Left lung (tissue), 10 donors: Measurements from ENCODE around the gene BLOC1S3. TPM values are rescaled to one million over a fixed set of nuclear protein-coding genes. Genes with fewer than 3 reads are reported as not detected.

ENCODE experiments used
- ATAC-seq: fragments of 200-7000 bp; cut with Tn5 transposase; one replicate; pipeline ENCODE4 v1.9.1; 2020; ENCODE audit warnings: moderate library complexity
- DNase-seq, 4 donors: peaks; one replicate each; pipeline ENCODE4 v3.0.0-alpha.2; 2013 to 2020
- H3K27ac ChIP-seq, 2 donors: fragments of 200-600 bp; sonication (generic) in 1 of 2; one replicate each; pipeline versions ENCODE4 v1.5.0 to v1.8.0; 2020 to 2021
- H3K27me3 ChIP-seq, 2 donors: fragments of 200-600 bp; sonication (generic) in 1 of 2; one replicate each; pipeline versions ENCODE4 v1.5.0 to v1.8.0; 2020 to 2021
- H3K36me3 ChIP-seq, 2 donors: fragments of 200-600 bp; sonication (generic) in 1 of 2; one replicate each; pipeline versions ENCODE4 v1.5.0 to v1.8.0; 2020 to 2021
- H3K4me1 ChIP-seq, 2 donors: fragments of 200-600 bp; one replicate each; pipeline ENCODE4 v1.8.0; 2021
- H3K4me3 ChIP-seq, 2 donors: fragments of 200-600 bp; sonication (generic) in 1 of 2; one replicate each; pipeline versions ENCODE4 v1.5.0 to v1.8.0; 2020 to 2021; ENCODE audit warnings: mild to moderate bottlenecking in 1 of 2
- H3K9me3 ChIP-seq, 2 donors: fragments of 200-600 bp; sonication (generic) in 1 of 2; one replicate each; pipeline versions ENCODE4 v1.5.0 to v1.8.0; 2020 to 2021
- CTCF ChIP-seq, 2 donors: fragments of 200-600 bp; sonication (generic) in 1 of 2; IDR thresholded peaks; one replicate each; pipeline versions ENCODE4 v1.5.0 to v1.8.0; 2021; ENCODE audit warnings: antibody characterized with exemption in 2 of 2
- intact Hi-C, 2 donors: fragments of 100-400 bp; cut with DNase I; formaldehyde crosslinking; loops; one replicate each; pipeline versions ENCODE4 v1.11.2 to v1.14.2; 2022
- polyA plus RNA-seq, 6 donors: library from polyadenylated mRNA; unstranded; fragments of 120-200 nt; gene quantifications; one replicate each; pipeline ENCODE4 v1.2.1, GENCODE V29; 2013; ENCODE audit not compliant: insufficient read length in 6 of 6
- total RNA-seq, 2 donors: library from RNA; stranded (reverse); fragmentation: NEBNext Ultra II Directional; extraction: Animal tissue kit (Norgen Biotek cat#: 25700); gene quantifications; one replicate each; pipeline ENCODE4 v1.2.1, GENCODE V29; 2021
- donor health status: DM: no; HTN: yes; CAD: no.
- donor health status: DM: no; HTN: no; CAD: no.

BLOC1S3 gene
- total and polyA plus RNA-seq, 8 donors = 7.8 to 15.8 (median 9.8) TPM

DNA sequence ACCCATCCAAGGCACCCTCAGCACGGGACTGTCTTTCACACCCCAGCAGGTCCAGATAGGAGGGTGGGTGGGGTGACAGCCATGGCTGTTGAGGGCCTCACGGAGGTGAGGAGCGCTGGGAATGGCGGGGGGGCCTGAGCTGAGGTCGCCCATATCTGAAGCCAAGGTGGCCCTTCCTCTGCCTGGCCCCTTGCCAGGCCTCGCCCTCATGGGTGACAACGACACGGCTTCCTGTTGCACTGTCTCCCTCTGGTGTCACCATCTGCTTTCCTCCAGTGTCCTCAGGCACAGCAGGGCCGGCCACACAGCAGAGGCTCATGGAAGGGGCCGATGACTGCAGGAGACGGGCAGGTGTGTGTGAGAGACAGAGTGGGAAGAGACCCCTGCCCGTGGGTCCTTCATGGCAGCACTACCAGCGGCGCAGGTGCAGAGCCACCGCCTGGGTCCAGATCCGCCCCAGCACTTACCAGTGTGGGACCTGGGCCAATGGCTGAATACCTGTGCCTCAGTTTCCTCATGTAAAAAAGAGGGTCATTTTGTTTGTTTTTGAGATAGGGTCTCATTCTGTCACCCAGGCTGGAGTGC, 9.7 kb upstream of the BLOC1S3 start:
- ATAC-seq (no peak), DNase-seq (peak in 1 of 4 donors; percentile 66)
- intact Hi-C loops = no loop called here
- no peaks in the 10 kb centered on the region for H3K27me3 ChIP-seq
- peaks cover 0 to 44% of the 10 kb centered on the region in 2 donors for H3K4me1 ChIP-seq
- no peak overlapping the region for H3K4me3 ChIP-seq
- no peaks in the 10 kb centered on the region for H3K36me3 ChIP-seq
- H3K27ac ChIP-seq = peak overlapping the region in 1 of 2 donors; percentile 18
- no peak for TF ChIP-seq CTCF (IDR thresholded peaks at IDR 0.05)
- no peaks in the 10 kb centered on the region for H3K9me3 ChIP-seq

- Histone ChIP-seq H3K27me3 (no peaks in the 10 kb centered on the region), H3K4me3 (no peak overlapping the region), H3K4me1 (peaks cover 0 to 37% of the 10 kb centered on the region in 2 donors), H3K36me3 (no peaks in the 10 kb centered on the region), H3K27ac (no peak overlapping the region), H3K9me3 (no peaks in the 10 kb centered on the region)
- ATAC-seq = no peak
- no peak for TF ChIP-seq CTCF (IDR thresholded peaks at IDR 0.05)
- DNase-seq = no peak
- intact Hi-C loops = no loop called here
Observed at GRCh38 chr19:45169602-45170001, 9.0 kb upstream of the BLOC1S3 start.

GRCh38 chr19:45170146-45171106, 8.2 kb upstream of the BLOC1S3 start:
- Histone ChIP-seq H3K27me3 (no peaks in the 10 kb centered on the region), H3K4me3 (no peak overlapping the region), H3K27ac (peak overlapping the region in 1 of 2 donors; percentile 53), H3K4me1 (peaks cover 0 to 33% of the 10 kb centered on the region in 2 donors), H3K9me3 (no peaks in the 10 kb centered on the region), H3K36me3 (no peaks in the 10 kb centered on the region)
- DNase-seq (no peak), ATAC-seq (no peak)
- intact Hi-C loops = no loop called here
- TF ChIP-seq CTCF (IDR thresholded peaks at IDR 0.05) = no peak

DNA sequence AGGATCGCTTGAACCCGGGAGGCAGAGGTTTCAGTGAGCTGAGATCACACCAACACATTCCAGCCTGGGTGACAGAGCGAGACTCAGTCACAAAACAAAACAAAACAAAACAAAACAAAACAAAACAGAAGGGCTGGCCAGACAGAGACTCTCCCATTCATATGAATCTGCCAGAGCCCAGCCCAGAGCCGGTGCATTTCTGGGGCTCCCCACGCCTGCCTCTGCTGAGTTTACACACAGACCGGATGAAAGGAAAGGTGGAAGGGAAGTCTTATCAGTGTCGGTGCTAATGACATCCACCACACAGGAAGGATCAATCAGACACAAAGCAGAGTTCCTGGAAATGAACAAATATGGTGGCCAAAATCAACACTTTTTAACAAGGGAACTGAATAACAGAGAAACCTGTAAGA, 7.4 kb upstream of the BLOC1S3 start:
- Histone ChIP-seq H3K27me3 (no peaks in the 10 kb centered on the region), H3K4me3 (no peak overlapping the region), H3K27ac (peak overlapping the region in 1 of 2 donors; percentile 53), H3K9me3 (no peaks in the 10 kb centered on the region), H3K36me3 (no peaks in the 10 kb centered on the region), H3K4me1 (peaks cover 0 to 41% of the 10 kb centered on the region in 2 donors)
- ATAC-seq (no peak), DNase-seq (no peak)
- no peak for TF ChIP-seq CTCF (IDR thresholded peaks at IDR 0.05)
- intact Hi-C loops = no loop called here

DNA sequence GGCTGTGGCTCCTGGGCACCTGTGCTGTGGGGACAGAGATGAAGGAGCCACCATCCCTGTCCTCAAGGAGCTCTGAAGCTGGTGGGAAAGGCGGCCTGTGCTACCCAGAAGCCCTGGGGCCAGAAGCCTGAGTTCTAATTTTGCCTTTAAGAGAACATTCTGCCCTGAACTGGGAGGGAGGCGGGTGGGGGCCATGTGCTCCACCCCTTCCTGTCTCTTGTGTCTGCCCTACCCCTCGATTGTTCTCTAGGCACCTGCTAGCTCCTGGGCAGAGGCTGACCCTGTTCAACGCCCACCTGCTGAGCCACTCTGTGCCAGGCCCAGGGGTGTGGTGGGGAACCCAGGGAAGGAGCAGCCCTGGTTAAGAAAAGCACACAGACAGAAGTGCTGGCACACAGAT, 6.4 kb upstream of the BLOC1S3 start:
- H3K27ac ChIP-seq = no peak overlapping the region
- intact Hi-C loops = no loop called here
- no peaks in the 10 kb centered on the region for H3K27me3 ChIP-seq
- no peak for TF ChIP-seq CTCF (IDR thresholded peaks at IDR 0.05)
- no peak overlapping the region for H3K4me3 ChIP-seq
- ATAC-seq = no peak
- H3K36me3 ChIP-seq = no peaks in the 10 kb centered on the region
- DNase-seq = no peak
- H3K9me3 ChIP-seq = no peaks in the 10 kb centered on the region
- peaks cover 0 to 44% of the 10 kb centered on the region in 2 donors for H3K4me1 ChIP-seq
